SKM-1 (cell line): Measurements from ENCODE around the gene BMPR1A.
"Not testable (repeated sequence)": the region's sequence is repeated elsewhere in the genome, so short reads cannot be mapped to it uniquely, and the experiment has no call there.

ENCODE experiments used
- DNase-seq: peaks from one replicate; lab custom pipeline; 2025; ENCODE audit not compliant: unreplicated experiment; lab: John Stamatoyannopoulos, UW

Gene BMPR1A

DNA sequence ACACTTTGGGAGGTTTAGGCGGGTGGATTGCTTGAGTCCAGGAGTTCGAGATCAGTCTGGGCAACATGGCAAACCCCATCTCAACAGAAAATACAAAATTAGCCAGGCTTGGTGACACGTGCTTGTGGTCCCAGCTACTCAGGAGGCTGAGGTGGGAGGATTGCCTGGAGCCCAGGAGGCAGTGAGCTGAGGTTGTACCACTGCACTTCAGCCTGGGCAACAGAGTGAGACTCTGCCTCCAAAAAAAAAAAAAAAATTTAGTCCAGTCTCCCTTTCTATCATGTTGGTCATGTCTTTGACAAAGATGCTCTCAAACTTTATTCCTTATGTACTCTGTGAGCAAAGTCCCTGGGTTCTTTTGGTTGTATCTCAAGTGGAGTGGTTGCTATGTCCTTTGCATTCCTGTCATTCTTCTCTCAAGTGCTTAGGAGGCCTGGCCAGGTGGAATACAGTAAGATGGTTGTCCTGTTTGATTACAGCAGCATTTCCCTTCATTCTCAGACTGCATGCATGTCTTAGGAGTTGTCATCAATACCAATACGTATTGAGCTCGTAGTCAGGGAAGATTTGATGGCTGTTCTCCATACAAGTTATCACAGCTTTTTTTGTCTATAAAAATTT lies 115.3 kb downstream of the BMPR1A start:
- DNase-seq: no peak

DNA sequence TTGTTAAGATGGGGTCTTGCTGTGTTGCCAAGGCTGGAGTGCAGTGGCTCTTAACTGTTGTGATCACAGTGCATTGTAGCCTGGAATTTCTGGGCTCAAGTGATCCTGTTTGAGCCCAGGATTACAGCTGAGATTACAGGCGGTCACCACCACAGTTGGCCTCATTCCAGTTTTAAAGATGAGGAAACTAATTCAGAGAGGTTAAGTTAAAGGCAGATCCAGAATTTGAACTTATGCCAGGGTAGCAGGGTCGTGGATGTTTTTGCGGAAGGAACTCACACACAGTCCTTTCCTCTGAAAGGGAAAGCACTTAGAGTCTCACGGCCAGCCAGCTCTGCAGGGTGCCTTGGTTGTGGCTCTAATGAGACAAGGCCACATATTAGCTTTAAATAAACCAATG lies 116.3 kb downstream of the BMPR1A start:
- DNase-seq: peak; percentile 72

DNA sequence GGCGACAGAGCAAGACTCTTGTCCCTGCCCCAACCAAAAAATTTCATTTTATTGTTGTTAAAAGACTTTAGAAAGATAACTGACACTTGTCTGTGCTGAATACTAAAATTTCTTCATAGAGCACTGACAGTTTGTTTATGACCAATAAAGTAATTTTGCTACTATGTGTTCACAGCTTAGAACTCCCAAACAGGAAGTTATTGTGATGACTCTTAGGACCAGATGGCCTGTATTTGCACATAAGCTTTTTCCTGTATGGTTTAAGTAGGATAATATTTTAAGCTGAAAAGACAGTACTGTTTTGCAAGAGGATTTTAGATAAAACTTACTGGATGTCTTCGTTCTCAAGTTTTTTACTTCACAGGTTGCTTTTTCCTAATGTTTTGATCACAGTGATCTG lies 120.3 kb downstream of the BMPR1A start:
- DNase-seq: peak; percentile 4

DNA sequence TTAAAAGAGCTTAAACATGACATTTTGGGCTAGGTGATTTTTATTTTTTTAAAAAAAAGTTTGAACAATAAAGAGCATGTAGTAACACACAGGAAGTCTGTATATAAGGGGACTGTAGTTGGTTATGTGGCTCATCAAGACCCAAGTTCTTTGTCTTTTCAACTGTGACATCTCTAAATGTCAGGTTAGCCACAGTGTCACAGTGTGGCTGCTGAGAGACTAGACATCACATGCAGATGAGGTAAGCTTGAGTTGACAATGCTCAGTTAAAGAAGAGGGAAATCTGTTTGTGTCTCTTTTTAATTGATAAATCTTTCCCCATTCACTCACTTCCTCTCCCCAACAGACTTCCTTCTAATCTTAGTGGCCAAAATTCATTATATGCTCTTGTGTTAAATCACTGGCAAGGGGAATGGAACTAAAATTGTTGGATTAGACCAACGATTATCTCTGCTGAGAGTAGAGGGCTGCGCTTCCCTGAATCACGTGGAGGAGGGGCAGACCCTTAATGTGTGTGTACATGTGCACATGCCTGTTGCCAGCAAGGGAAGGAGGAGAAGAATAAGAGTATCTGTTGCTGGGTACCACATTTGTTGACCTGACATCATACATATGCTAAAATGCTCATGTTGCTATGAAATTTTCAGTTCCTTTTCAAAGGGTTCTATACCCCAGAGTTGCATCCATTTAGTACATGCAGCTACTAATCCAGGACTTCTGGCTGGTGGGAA lies 122.7 kb downstream of the BMPR1A start:
- DNase-seq: no peak

DNA sequence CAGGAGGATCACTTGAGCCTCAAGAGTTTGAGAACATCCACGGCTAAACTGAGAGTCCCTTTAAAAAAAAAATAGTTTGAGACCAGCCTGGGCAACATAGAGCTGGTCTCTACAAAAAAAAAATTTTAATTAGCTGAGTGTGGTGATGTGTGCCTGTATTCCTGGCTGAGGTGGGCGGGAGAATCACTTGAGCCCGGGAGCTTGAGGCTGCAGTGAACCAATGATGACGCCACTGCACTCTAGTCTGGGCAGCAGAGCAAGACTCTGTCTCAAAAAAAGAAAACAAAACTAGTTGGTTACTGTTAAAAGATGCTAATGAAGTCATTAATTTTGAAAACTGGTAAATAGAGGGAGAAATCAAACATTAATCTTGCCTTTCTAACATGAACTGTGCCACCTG lies 124.6 kb downstream of the BMPR1A start:
- DNase-seq: no peak

DNA sequence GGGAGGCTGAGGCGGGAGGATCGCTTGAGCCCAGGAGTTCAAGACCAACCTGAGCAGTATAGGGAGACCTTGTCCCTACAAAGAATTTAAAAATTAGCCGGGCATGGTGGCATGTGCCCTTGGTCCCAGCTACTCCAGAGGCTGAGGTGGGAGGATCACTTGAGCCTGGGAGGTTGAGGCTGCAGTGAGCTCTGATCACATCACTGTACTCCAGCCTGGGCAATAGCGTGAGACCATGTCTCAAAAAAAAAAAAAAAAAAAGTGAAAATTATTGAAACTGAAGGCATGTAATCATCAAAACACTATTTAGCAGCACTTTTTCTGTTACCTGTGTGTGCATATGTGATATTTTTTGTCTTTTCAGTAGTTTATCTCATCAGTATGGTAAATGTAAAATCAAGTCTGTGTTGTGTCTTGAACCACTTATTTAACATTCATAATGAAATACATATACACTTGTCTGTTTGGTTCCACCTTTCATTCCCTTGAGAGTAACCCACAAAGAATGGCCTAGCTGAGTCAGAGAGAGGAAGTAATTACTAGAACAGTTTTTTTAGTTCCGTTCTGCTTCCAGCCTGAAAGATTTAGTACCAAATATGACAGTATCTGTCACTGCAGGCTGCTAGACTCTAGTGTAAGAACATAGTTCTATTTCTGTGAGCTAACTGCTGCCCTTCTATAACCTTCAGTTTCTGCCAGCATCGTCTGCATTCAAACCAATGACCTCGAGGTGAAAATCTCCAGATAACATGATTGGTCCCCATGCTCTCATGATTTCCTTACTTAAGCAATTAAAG lies 132.4 kb downstream of the BMPR1A start:
- peak; percentile 88 for DNase-seq

DNA sequence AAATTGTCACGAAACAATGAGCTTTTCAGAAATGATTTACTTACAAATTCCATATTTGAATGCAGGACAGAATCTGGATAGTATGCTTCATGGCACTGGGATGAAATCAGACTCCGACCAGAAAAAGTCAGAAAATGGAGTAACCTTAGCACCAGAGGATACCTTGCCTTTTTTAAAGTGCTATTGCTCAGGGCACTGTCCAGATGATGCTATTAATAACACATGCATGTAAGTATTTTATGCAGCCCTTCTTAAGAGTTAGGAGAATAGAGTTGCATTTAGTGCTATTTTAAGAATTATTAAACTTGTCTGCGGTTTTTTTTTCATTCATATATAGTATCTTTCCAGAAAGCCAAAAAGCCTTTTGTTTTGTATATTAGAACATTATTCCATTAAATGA lies 133.6 kb downstream of the BMPR1A start:
- no peak for DNase-seq

DNA sequence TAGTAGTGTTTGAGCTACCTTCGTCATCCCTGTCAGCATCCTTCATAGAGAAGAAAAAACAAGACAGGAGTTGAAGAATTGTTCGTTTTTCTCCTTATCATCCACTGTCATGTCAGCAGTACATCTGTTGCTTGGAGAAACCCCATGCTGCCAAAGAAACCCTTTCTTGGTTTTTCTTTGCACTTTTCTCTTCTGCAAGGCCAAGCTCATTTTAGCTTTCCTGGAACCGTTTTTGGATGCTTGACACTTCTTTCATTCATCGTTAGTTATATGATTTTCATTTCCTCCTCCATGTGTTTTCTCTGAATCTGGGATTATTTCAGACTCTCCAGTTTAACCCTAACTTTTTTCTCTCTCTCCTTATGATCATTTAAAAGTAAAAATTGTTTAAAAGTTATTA lies 142.1 kb downstream of the BMPR1A start:
- no peak for DNase-seq

DNA sequence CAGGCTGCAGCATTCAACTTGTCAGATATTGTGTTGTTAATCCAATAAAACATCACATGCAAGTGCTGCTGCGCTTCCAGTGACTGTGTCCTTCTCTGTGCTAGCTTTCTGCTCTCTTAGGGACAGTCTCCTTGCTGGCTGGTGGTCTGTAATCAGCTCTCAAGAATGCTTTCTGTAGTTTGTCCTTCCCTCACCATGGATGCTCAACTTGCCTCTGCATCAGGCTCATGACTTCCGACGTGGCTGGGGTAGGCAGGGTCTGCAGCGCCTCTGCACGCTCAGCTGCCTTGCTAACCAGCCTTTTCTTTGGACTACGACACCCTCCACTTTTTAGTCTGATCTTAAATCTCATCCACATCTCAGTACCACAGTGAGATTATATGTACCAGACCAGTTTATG lies 142.7 kb downstream of the BMPR1A start:
- DNase-seq: no peak

DNA sequence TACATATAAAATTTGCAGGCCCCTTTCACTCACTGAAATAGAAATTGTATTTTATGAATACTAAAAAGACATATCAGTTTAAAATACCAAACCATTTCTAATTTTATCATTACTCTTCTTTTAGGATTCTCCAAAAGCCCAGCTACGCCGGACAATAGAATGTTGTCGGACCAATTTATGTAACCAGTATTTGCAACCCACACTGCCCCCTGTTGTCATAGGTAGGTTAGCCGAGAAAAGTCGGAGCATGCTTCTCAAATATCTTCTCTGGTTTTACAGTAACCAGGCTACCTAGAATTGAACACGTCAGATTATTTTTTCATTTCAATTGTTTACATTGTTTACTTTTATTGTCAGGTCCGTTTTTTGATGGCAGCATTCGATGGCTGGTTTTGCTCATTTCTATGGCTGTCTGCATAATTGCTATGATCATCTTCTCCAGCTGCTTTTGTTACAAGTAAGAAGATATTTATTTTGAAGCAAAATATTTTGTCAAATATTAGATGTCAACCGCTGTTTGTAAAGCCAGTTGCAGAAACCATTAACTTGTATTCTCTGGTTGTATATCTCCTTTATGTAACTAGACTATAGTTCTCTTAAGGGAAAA lies 143.4 kb downstream of the BMPR1A start:
- peak; percentile 9 for DNase-seq

DNA sequence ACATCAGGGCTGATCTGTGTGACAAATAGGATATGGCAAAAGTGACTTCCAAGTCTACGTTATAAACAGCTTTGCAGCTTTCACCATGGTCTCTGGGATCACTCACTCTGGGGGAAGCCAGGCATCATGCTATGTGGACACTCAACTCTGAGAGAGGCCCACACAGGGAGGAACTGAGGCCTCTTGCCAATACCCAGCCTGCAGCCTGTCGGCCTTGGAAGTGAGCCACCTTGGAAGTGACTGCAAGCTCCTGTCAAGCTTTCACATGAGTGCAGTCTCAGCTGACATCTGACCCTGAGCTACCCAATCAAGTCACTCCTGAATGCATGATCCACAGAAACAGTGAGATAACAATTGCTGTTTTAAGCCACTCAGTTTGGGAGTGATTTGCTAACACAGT lies 144.5 kb downstream of the BMPR1A start:
- no peak for DNase-seq

DNA sequence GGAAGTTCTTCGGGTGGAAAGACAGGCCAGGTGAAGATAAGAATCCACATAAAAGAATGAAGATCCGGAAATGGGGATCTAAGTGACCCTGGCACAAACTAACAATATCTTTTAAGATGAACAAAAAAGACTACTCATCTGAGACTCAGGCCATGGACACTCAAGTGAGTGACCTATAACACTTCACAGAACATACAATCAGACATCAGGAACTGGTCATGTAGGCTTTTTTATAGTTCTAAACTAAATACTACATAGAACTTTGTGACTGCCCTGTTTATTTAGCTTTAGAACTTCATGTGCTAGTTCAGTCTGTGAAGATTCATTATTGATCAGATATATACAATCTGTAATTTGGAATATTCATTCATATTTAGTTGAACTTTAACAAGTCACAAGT lies 148.2 kb downstream of the BMPR1A start:
- no peak for DNase-seq

DNA sequence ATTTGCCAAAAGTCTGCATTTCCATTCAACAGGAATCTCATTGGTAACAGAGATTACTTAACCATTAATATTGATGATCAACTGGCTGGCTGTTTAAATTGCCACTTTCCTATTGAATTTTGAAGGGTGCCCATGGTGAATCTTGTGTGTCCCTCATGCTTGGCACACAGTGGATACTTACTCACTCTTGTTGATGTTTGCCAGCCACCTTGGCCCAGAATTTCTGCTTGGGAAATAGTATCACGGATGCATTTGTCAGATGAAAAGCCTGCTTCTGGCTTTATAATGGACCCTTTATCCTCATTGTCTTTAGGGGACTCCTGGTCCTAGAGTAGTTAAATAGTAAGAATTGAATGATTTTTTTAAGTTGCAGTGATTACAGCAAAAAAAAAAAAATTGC lies 149.0 kb downstream of the BMPR1A start:
- no peak for DNase-seq

DNA sequence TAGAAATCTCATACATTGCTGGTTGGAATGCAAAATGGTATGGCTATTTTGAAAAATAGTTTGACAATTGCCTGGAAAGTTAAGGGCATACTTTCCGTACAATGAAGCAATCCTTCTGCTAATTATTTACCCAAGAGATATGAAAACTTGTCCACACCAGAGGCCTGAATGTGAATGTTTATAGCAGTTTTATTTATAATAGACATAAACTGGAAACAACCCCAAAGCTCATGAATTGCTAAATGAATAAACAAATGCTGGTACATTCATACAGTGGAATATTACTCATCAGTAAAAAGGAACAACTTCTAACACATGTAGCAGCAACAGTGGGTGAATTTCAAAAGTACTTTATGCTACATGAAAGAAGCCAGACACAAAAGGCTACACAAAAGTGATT lies 158.3 kb downstream of the BMPR1A start:
- no peak for DNase-seq

DNA sequence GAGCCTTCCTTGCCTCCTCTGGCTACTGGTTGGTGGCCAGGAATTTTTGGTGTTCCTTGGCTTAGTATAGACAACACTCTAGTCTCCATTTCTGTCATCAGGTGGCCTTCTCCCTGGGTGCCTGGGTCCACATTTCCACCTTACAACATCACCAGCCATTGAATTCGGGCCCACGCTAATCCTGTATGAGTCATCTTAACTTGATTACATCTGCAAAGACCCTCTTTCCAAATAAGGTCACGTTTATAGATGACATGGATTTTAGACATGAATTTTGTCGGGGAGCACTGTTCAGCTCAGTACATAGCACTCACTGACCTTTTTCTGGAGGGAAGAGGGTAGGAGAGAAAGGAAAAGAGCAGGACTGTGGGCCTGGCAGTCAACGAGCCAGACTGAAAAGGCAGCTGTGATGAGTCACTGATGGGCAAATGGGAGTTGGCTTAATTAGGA lies 161.6 kb downstream of the BMPR1A start:
- no peak for DNase-seq

DNA sequence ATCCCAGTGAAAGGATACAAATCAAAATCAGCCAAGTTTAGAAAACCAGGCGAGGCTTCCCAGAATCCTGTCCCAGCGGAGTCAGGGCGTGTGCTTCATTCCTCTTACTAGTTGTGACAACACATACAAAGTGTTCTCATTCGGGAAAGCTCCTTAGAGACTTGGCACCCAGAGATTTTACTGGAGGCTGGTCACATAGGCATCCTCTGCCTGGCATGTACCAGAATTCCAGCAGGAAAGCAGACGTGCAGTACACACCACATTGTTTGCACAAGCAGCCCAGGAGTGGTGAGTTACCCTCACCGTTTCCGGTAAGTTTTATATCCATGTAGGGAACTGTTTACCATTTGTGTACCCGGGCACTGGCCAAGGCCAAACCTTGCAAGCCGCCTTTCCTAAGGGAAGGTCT lies 166.1 kb downstream of the BMPR1A start:
- no peak for DNase-seq

DNA sequence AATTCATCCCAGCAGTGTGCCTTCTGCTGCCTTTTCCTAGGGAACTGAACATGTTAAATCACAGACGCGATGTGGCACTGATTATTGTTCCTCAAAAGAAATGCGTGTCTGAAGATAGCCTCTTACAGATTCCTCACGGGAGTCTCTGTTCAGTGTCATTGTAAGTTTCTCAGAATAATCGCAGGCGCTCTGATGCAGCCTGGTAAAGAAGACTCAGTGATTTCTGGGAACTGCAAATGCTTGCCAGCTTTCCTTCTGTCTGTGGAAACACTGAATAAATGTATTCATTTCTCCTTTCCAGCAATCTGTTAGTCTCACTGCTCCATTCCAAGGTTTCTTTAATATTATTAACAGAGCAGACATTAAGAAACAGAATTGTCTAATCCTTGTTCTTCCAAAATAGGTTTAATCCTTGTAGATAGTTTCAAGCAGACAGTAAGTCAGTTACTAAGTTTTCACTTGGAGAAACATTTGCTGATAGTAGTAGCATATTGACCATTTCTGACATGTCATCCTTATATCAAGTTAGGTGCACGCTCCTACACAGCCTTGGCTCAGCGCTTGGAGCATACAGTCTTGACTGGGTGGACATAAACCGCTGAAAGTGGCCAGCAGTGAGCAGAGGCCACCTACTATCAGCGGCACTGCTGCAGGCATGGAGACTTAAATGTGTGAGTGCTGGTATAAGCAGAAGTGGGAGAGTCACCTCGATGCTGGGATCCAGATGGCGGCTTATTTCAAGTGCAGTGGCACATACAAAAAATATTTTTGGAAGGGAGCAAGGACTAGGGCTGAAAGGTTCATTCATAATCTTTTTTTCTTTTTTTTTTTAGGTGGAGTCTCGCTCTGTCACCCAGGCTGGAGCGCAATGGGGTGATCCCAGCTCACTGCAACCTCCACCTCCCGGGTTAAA lies 173.3 kb downstream of the BMPR1A start:
- DNase-seq: no peak

DNA sequence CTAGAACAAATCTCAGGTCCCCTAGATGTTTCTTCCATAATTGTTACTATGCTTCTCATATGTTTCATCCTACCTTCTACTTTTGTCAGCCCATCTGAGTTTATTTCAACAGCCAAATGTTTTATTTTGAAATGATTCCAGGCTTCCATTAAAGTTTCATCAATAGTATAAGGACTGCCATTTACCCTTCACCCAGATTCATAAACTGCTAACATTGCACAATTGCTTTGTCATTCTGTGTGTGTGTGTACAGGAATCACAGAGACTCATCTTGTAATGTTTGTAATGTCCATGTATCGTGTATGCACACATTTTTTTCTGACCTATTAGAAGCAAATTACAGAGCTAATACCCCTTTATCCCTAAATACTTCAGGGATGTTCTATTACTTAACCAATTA lies 175.5 kb downstream of the BMPR1A start:
- DNase-seq: no peak

DNA sequence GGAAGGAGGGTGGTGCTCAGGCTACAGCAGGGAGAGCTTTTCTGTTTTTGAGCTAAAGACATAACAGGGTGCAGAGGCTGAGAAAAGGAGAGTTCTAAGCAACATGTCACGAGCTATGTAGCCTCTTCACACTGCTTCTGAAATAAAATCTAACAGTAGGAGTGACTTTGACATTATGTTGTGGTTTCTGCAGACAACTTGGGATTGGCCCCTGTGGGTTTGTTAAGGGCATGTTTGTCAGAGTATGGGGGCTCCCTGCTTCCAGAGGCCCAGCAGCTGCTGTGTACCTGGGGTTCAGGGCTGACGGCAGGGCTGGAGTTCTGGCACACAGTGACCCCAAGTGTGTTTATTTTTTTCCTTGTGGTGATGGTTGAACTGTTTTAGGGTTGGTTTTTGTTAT lies 176.3 kb downstream of the BMPR1A start:
- DNase-seq: no peak

DNA sequence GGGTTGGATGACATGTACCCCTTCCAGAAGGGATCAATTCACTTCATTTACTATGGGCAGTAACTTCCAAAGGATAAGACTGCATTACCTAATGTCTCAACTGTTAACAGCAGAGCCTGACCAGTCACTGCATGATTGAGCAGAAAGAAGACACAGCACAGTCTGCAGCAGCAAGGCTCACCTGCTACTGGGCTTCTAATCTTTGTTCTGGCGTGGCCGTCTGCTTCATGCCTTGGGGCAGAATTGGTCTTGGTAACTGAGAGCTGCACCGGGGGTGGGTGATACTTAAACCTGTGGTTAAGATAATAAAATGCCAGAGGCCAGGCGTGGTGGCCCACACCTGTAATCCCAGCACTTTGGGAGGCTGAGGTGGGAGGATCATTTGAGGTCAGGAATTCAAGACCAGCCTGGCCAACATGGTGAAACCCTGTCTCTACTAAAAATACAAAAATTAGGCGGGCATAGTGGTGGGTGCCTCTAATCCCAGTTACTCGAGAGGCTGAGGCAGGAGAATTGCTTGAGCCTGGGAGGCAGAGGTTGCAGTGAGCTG lies 177.8 kb downstream of the BMPR1A start:
- not testable (repeated sequence) for DNase-seq
